HEK293 (cell line): ENCODE results near the gene RBM42.

ENCODE experiments used
- CTCF ChIA-PET: fragments of 350-600 bp; formaldehyde crosslinking; extraction: SDS; loops from one replicate; lab custom pipeline; 2021; ENCODE audit warnings: antibody characterized with exemption; lab: Yijun Ruan, JAX
- POLR2A ChIA-PET: fragments of 300-600 bp; formaldehyde crosslinking; extraction: SDS; loops from one replicate; lab custom pipeline; 2020; ENCODE audit warnings: antibody characterized with exemption, inconsistent platforms; lab: Yijun Ruan, JAX
- H3K27ac ChIP-seq: fragments of 200-500 bp; sonication (Bioruptor generic); 2 replicates; pipeline ENCODE4 v1.5.1; 2014; ENCODE audit warnings: low read depth, low read length, control low read depth, inconsistent platforms; ENCODE audit errors: extremely low read depth
- H3K36me3 ChIP-seq, 2 experiments: fragments of 200-500 bp in 1 of 2; sonication (Bioruptor generic) in 1 of 2; 1 replicate in 1 of 2; 2 replicates in 1 of 2; pipeline ENCODE4 v1.5.1; 2014 to 2017; ENCODE audit warnings: inconsistent platforms in 2 of 2, low read length in 2 of 2; ENCODE audit not compliant: control insufficient read depth in 2 of 2, insufficient read depth in 1 of 2
- H3K4me1 ChIP-seq: fragments of 200-500 bp; sonication (Bioruptor generic); 2 replicates; pipeline ENCODE4 v1.5.1; 2014; ENCODE audit warnings: mild to moderate bottlenecking, low read length, inconsistent platforms; ENCODE audit not compliant: control insufficient read depth, insufficient read depth
- H3K4me3 ChIP-seq: 2 replicates; pipeline ENCODE4 v1.5.1; 2011; ENCODE audit warnings: low read depth, mild to moderate bottlenecking, control low read depth, low read length, moderate library complexity
- H3K9me3 ChIP-seq: fragments of 200-500 bp; sonication (Bioruptor generic); 2 replicates; pipeline ENCODE4 v1.5.1; 2014; ENCODE audit warnings: low read depth, low read length, inconsistent platforms; ENCODE audit not compliant: control insufficient read depth, insufficient read depth
- BCL11B ChIP-seq: fragments of 450-650 bp; formaldehyde crosslinking; IDR thresholded peaks from 2 replicates; pipeline ENCODE4 v1.5.1; 2016; ENCODE audit warnings: low read depth, missing biosample characterization, missing genetic modification characterization
- EGR2 ChIP-seq: fragments of 450-650 bp; formaldehyde crosslinking; IDR thresholded peaks from 2 replicates; pipeline ENCODE4 v1.5.1; 2016; ENCODE audit warnings: low read depth, missing biosample characterization, missing genetic modification characterization
- GLIS1 ChIP-seq: fragments of 450-650 bp; formaldehyde crosslinking; IDR thresholded peaks from 2 replicates; pipeline ENCODE4 v1.5.1; 2016; ENCODE audit warnings: missing biosample characterization, missing genetic modification characterization
- GLIS2 ChIP-seq: fragments of 450-650 bp; formaldehyde crosslinking; IDR thresholded peaks from 2 replicates; pipeline ENCODE4 v1.5.1; 2016; ENCODE audit warnings: missing biosample characterization, missing genetic modification characterization
- KLF8 ChIP-seq: fragments of 450-650 bp; formaldehyde crosslinking; IDR thresholded peaks from 2 replicates; pipeline ENCODE4 v1.5.1; 2016; ENCODE audit warnings: missing biosample characterization, missing genetic modification characterization
- PRDM1 ChIP-seq: fragments of 450-650 bp; formaldehyde crosslinking; IDR thresholded peaks from 2 replicates; pipeline ENCODE4; 2016; ENCODE audit warnings: missing biosample characterization, missing genetic modification characterization
- SCRT1 ChIP-seq: fragments of 450-650 bp; formaldehyde crosslinking; IDR thresholded peaks from 2 replicates; pipeline ENCODE4 v1.5.1; 2016; ENCODE audit warnings: missing biosample characterization, missing genetic modification characterization, borderline replicate concordance
- SCRT2 ChIP-seq: fragments of 450-650 bp; formaldehyde crosslinking; IDR thresholded peaks from 2 replicates; pipeline ENCODE4 v1.5.1; 2016; ENCODE audit warnings: missing biosample characterization, missing genetic modification characterization
- ZBTB8A ChIP-seq: fragments of 450-650 bp; formaldehyde crosslinking; IDR thresholded peaks from 2 replicates; pipeline ENCODE4 v1.5.1; 2016; ENCODE audit warnings: missing biosample characterization, missing genetic modification characterization
- ZNF157 ChIP-seq: fragments of 450-650 bp; formaldehyde crosslinking; IDR thresholded peaks from 2 replicates; pipeline ENCODE4 v1.5.1; 2016; ENCODE audit warnings: missing biosample characterization, missing genetic modification characterization
- ZNF214 ChIP-seq: fragments of 450-650 bp; formaldehyde crosslinking; IDR thresholded peaks from 2 replicates; pipeline ENCODE4 v1.5.1; 2017; ENCODE audit warnings: missing biosample characterization, mild to moderate bottlenecking, missing genetic modification characterization, borderline replicate concordance
- ZNF239 ChIP-seq: fragments of 450-650 bp; formaldehyde crosslinking; IDR thresholded peaks from 2 replicates; pipeline ENCODE4 v1.5.1; 2016; ENCODE audit warnings: missing biosample characterization, missing genetic modification characterization
- ZNF426 ChIP-seq: fragments of 450-650 bp; formaldehyde crosslinking; IDR thresholded peaks from 2 replicates; pipeline ENCODE4 v1.5.1; 2017; ENCODE audit warnings: missing biosample characterization, missing genetic modification characterization, mild to moderate bottlenecking, inconsistent platforms, moderate library complexity
- ZNF558 ChIP-seq: fragments of 450-650 bp; formaldehyde crosslinking; IDR thresholded peaks from 2 replicates; pipeline ENCODE4 v1.5.1; 2016; ENCODE audit warnings: missing biosample characterization, missing genetic modification characterization
- ZNF623 ChIP-seq: fragments of 450-650 bp; formaldehyde crosslinking; IDR thresholded peaks from 2 replicates; pipeline ENCODE4 v1.5.1; 2016; ENCODE audit warnings: missing biosample characterization, missing genetic modification characterization
- ZNF626 ChIP-seq: fragments of 450-650 bp; sonication (Bioruptor Pico); formaldehyde crosslinking; IDR thresholded peaks from 2 replicates; pipeline ENCODE4 v1.5.1; 2018; ENCODE audit warnings: missing biosample characterization, missing genetic modification characterization, inconsistent platforms
- ZNF768 ChIP-seq: fragments of 450-650 bp; formaldehyde crosslinking; IDR thresholded peaks from 2 replicates; pipeline ENCODE4 v1.5.1; 2018; ENCODE audit warnings: missing biosample characterization, mild to moderate bottlenecking, missing genetic modification characterization
- ZNF785 ChIP-seq: fragments of 450-650 bp; formaldehyde crosslinking; IDR thresholded peaks from 2 replicates; pipeline ENCODE4 v1.5.1; 2016; ENCODE audit warnings: missing biosample characterization, missing genetic modification characterization
- ZSCAN30 ChIP-seq: fragments of 450-650 bp; IDR thresholded peaks from 2 replicates; pipeline ENCODE4 v1.5.1; 2018; ENCODE audit warnings: missing biosample characterization, mild to moderate bottlenecking, missing genetic modification characterization, moderate library complexity
- TF ChIP-seq, protein P1 (sequence below): fragments of 450-650 bp; formaldehyde crosslinking; IDR thresholded peaks from 2 replicates; pipeline ENCODE4 v1.5.1; 2017; ENCODE audit warnings: missing biosample characterization, missing genetic modification characterization
- TF ChIP-seq, protein P2 (sequence below): fragments of 450-650 bp; formaldehyde crosslinking; IDR thresholded peaks from 2 replicates; pipeline ENCODE4 v1.5.1; 2016; ENCODE audit warnings: missing biosample characterization, missing genetic modification characterization
- TF ChIP-seq, protein P3 (sequence below): fragments of 450-650 bp; formaldehyde crosslinking; IDR thresholded peaks from 2 replicates; pipeline ENCODE4 v1.5.1; 2016; ENCODE audit warnings: missing biosample characterization, missing genetic modification characterization
- TF ChIP-seq, protein P4 (sequence below): fragments of 450-650 bp; formaldehyde crosslinking; IDR thresholded peaks from 2 replicates; pipeline ENCODE4 v1.5.1; 2016; ENCODE audit warnings: missing biosample characterization, missing genetic modification characterization

Gene RBM42

DNA sequence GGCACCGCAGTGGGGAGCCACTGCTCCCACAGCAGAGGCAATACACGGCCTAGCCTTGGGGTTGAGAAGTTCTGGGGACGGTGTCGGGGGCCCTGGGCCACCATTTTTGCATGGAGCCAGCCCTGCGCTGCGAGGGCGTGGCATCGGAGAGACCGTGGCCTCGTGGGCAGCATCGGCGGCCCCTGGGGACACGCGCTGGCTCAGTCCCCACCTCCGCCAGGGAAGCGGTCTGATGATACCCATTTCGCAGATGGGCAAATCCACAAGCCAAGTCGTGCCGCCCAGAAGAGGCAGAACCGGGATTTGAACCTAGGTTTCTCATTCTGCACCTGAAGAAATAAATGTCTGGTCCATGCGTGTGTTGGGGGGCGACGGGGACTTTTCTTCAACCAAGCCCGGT lies 36.3 kb downstream of the RBM42 start (continued):
- TF ChIP-seq ZNF785 (tag by site-specific recombination) (no peak), ZNF239 (tag by site-specific recombination) (no peak)

DNA sequence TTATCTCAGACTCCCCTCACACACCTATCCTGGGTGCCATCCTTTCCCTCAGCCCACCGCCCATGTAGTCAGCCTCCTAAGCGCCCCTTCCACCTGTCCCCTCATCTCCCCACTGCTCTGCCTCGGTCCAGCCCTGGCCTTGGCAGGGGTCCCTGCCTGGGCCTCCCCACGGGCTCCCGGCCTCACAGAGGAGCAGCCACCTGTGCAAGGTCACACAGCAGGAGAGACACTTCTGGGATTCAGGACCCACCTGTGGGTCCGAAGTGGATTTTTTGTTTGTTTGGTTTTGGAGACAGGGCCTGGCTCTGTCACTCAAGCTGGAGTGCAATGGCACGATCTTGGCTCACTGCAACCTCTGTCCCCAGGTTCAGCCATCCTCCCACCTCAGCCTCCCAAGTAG lies 36.8 kb downstream of the RBM42 start:
- CTCF ChIA-PET = interaction anchor here (0.6 kb wide), 1 partner anchor 864 kb away, joined by 6 read pairs; no protein-coding TSS in a partner anchor
- Histone ChIP-seq H3K36me3 (peaks cover 4 to 8% of the 10 kb centered on the region in 2 experiments; a peak in 2 of 3 replicates), H3K4me3 (no peak overlapping the region)
- TF ChIP-seq GLIS1 (tag by site-specific recombination) (peak; percentile 22; the same call in 1 of the 2 replicates), SCRT1 (tag by site-specific recombination) (peak; percentile 78), SCRT2 (tag by site-specific recombination) (peak; percentile 49; the same call in 1 of the 2 replicates)
- TF ChIP-seq, protein P1, sequence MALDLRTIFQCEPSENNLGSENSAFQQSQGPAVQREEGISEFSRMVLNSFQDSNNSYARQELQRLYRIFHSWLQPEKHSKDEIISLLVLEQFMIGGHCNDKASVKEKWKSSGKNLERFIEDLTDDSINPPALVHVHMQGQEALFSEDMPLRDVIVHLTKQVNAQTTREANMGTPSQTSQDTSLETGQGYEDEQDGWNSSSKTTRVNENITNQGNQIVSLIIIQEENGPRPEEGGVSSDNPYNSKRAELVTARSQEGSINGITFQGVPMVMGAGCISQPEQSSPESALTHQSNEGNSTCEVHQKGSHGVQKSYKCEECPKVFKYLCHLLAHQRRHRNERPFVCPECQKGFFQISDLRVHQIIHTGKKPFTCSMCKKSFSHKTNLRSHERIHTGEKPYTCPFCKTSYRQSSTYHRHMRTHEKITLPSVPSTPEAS = no peak
- TF ChIP-seq, all 188 proteins: peak for 3
- Histone ChIP-seq H3K4me1 (no peaks in the 10 kb centered on the region), H3K9me3 (no peaks in the 10 kb centered on the region), H3K27ac (no peak overlapping the region)
- POLR2A ChIA-PET = interaction anchor here (1.1 to 1.5 kb wide), 2 partner anchors 12 to 17 kb away, joined by 4 to 5 read pairs; partner anchors contain the start of gene COX6B1

DNA sequence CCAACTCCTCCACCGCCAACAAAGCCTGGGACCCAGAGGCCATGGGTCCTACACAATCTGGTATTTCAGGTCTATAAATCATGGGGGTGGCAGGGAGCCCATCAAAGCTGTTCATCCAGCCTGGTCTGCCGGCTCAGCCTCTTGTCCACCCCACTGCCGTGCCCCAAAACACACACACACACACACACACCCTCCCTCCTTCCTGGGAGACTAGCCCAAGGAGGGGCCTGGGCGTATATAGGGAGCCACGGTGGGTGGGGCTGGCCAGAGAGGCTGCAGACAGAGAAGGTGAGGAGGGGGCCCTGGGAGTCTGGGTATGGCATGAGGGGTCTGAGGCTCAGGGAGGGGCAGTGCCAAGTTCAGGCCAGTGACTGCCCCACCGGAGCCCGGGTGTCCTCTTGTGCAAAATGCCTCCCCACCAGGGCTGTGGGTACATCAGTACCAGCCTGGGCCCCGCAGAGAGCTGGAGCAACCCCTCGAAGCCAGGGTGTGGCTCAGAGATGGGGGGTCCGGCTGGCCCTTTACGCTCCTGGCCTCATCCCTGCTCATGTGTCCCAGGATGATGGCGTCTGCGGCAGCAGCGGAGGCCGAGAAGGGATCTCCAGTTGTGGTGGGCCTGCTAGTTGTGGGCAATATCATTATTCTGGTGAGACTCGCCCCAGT lies 37.5 kb downstream of the RBM42 start, which contains the start of gene UPK1A:
Gene UPK1A (plus strand): TSS at position 267 of the 663 bp plus-strand sequence. CDS start 296 bp downstream, at position 563.
- no peak within 1 kb of the TSS for H3K4me3 ChIP-seq
- POLR2A ChIA-PET = interaction anchor here (0.7 to 1.5 kb wide), 5 partner anchors 11 to 108 kb away, joined by 3 to 8 read pairs (median 4); partner anchors contain the start of genes COX6B1 and LIN37
- TF ChIP-seq, protein P2, sequence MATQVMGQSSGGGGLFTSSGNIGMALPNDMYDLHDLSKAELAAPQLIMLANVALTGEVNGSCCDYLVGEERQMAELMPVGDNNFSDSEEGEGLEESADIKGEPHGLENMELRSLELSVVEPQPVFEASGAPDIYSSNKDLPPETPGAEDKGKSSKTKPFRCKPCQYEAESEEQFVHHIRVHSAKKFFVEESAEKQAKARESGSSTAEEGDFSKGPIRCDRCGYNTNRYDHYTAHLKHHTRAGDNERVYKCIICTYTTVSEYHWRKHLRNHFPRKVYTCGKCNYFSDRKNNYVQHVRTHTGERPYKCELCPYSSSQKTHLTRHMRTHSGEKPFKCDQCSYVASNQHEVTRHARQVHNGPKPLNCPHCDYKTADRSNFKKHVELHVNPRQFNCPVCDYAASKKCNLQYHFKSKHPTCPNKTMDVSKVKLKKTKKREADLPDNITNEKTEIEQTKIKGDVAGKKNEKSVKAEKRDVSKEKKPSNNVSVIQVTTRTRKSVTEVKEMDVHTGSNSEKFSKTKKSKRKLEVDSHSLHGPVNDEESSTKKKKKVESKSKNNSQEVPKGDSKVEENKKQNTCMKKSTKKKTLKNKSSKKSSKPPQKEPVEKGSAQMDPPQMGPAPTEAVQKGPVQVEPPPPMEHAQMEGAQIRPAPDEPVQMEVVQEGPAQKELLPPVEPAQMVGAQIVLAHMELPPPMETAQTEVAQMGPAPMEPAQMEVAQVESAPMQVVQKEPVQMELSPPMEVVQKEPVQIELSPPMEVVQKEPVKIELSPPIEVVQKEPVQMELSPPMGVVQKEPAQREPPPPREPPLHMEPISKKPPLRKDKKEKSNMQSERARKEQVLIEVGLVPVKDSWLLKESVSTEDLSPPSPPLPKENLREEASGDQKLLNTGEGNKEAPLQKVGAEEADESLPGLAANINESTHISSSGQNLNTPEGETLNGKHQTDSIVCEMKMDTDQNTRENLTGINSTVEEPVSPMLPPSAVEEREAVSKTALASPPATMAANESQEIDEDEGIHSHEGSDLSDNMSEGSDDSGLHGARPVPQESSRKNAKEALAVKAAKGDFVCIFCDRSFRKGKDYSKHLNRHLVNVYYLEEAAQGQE = no peak
- TF ChIP-seq, protein P3, sequence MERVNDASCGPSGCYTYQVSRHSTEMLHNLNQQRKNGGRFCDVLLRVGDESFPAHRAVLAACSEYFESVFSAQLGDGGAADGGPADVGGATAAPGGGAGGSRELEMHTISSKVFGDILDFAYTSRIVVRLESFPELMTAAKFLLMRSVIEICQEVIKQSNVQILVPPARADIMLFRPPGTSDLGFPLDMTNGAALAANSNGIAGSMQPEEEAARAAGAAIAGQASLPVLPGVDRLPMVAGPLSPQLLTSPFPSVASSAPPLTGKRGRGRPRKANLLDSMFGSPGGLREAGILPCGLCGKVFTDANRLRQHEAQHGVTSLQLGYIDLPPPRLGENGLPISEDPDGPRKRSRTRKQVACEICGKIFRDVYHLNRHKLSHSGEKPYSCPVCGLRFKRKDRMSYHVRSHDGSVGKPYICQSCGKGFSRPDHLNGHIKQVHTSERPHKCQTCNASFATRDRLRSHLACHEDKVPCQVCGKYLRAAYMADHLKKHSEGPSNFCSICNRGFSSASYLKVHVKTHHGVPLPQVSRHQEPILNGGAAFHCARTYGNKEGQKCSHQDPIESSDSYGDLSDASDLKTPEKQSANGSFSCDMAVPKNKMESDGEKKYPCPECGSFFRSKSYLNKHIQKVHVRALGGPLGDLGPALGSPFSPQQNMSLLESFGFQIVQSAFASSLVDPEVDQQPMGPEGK (tag by site-specific recombination) = no peak
- TF ChIP-seq PRDM1 = no peak
- TF ChIP-seq ZNF426 (tag by site-specific recombination) = no peak
- TF ChIP-seq ZNF558 = no peak
- peak; percentile 19; the same call in 1 of the 2 replicates for TF ChIP-seq EGR2 (tag by site-specific recombination)
- TF ChIP-seq KLF8 (tag by site-specific recombination) = no peak
- TF ChIP-seq ZNF768 (tag by site-specific recombination) = no peak
- no peak for TF ChIP-seq BCL11B (tag by site-specific recombination)
- TF ChIP-seq, protein P4, sequence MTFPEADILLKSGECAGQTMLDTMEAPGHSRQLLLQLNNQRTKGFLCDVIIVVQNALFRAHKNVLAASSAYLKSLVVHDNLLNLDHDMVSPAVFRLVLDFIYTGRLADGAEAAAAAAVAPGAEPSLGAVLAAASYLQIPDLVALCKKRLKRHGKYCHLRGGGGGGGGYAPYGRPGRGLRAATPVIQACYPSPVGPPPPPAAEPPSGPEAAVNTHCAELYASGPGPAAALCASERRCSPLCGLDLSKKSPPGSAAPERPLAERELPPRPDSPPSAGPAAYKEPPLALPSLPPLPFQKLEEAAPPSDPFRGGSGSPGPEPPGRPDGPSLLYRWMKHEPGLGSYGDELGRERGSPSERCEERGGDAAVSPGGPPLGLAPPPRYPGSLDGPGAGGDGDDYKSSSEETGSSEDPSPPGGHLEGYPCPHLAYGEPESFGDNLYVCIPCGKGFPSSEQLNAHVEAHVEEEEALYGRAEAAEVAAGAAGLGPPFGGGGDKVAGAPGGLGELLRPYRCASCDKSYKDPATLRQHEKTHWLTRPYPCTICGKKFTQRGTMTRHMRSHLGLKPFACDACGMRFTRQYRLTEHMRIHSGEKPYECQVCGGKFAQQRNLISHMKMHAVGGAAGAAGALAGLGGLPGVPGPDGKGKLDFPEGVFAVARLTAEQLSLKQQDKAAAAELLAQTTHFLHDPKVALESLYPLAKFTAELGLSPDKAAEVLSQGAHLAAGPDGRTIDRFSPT = no peak
- TF ChIP-seq ZBTB8A (tag by site-specific recombination) = no peak
- no peak for TF ChIP-seq ZNF214
- TF ChIP-seq ZSCAN30 (tag by site-specific recombination) = no peak
- no peak for TF ChIP-seq ZNF626 (tag by site-specific recombination)
- no peak for TF ChIP-seq ZNF157 (tag by site-specific recombination)
- no peak for TF ChIP-seq GLIS1 (tag by site-specific recombination)
- TF ChIP-seq ZNF623 (tag by site-specific recombination) = no peak
- peak; percentile 13; the same call in 1 of the 2 replicates for TF ChIP-seq GLIS2 (tag by site-specific recombination)

More for the DNA sequence above, 37.5 kb downstream of the RBM42 start, which contains the start of gene UPK1A:
- no peak within 1 kb of the TSS for H3K27ac ChIP-seq
- no peaks in the 10 kb centered on the region for H3K4me1 ChIP-seq
- H3K9me3 ChIP-seq = no peaks in the 10 kb centered on the region
- H3K36me3 ChIP-seq = peaks cover 1 to 8% of the 10 kb centered on the region in 2 experiments; a peak in 2 of 3 replicates
- CTCF ChIA-PET = interaction anchor here (0.8 kb wide), 1 partner anchor 27 kb away, joined by 3 read pairs; no protein-coding TSS in a partner anchor
